Peyer's patch (tissue), 4 donors: ENCODE data around the gene KCNQ1OT1. TPM values are rescaled to one million over a fixed set of nuclear protein-coding genes. Genes with fewer than 3 reads are reported as not detected.

ENCODE experiments used
- DNase-seq, 3 donors: peaks; one replicate each; pipeline ENCODE4 v3.0.0-alpha.2; 2017 to 2019
- H3K27ac ChIP-seq, 4 donors: fragments of 200-600 bp; sonication (generic); one replicate each; pipeline ENCODE4 v1.5.1; 2016 to 2019
- H3K27me3 ChIP-seq, 2 donors: fragments of 200-600 bp; sonication (generic); one replicate each; pipeline ENCODE4 v1.5.1; 2019
- H3K36me3 ChIP-seq, 3 donors: fragments of 200-600 bp; sonication (generic); one replicate each; pipeline ENCODE4 v1.5.1; 2016 to 2019
- H3K4me1 ChIP-seq, 4 donors: fragments of 200-600 bp; sonication (generic); one replicate each; pipeline ENCODE4 v1.5.1; 2016 to 2019
- H3K4me3 ChIP-seq, 4 donors: fragments of 200-600 bp; sonication (generic); 1 replicate in 3 of 4; 2 replicates in 1 of 4; pipeline ENCODE4 v1.5.1; 2016 to 2019; ENCODE audit warnings: mild to moderate bottlenecking in 1 of 4
- H3K9me3 ChIP-seq, 4 donors: fragments of 200-600 bp; sonication (generic); one replicate each; pipeline ENCODE4 v1.5.1; 2016 to 2019; ENCODE audit warnings: mild to moderate bottlenecking in 1 of 4
- POLR2A ChIP-seq, 2 donors: fragments of 450-650 bp; IDR thresholded peaks; one replicate each; pipeline ENCODE4 v1.5.1; 2017; ENCODE audit warnings: antibody characterized with exemption in 2 of 2, mild to moderate bottlenecking in 2 of 2, moderate library complexity in 2 of 2
- total RNA-seq, 4 donors: library from RNA; depleted of rRNA; stranded (reverse); fragments of >200 nt; gene quantifications; one replicate each; pipeline ENCODE4 v1.1.0, GENCODE V29; 2016
- TF ChIP-seq, protein P1 (sequence below), 6 experiments: fragments of 450-650 bp in 4 of 6; fragments of 200-600 bp in 2 of 6; sonication (generic) in 1 of 6; IDR thresholded peaks; one replicate each; pipeline ENCODE4 v1.5.1; 2017 to 2019; ENCODE audit warnings: antibody characterized with exemption in 6 of 6, mild to moderate bottlenecking in 3 of 6, moderate library complexity in 1 of 6

The KCNQ1OT1 gene
- total RNA-seq, 4 donors from 2014 or later: 3.2 to 6.2 (median 4.5) TPM

DNA sequence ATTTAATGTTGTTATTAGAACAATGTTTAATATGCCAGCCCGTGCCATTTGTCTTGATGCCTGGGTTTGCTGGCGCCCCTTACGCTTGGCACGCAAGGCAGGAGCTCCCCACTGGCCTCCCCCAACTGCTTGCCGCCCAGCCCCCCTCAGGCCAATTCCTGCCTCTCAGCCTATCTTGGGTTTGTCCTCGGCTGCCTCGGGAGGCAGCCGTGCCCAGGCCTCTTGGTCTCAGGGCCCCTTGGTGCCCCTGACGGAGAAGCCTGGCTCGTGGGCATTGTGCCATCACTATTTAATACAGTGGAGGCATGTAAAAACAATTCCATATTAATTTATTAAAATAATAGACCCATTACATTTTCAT is 119.8 kb downstream of the KCNQ1OT1 start:
- H3K36me3 ChIP-seq: no peaks in the 10 kb centered on the region
- H3K4me3 ChIP-seq: no peak overlapping the region
- H3K27ac ChIP-seq: no peak overlapping the region
- peaks cover 0 to 8% (median 0%) of the 10 kb centered on the region in 4 donors for H3K4me1 ChIP-seq
- no peaks in the 10 kb centered on the region for H3K27me3 ChIP-seq
- H3K9me3 ChIP-seq: no peaks in the 10 kb centered on the region
- DNase-seq: peak in 2 of 3 donors; percentile 14 to 24
- TF ChIP-seq, protein P1, sequence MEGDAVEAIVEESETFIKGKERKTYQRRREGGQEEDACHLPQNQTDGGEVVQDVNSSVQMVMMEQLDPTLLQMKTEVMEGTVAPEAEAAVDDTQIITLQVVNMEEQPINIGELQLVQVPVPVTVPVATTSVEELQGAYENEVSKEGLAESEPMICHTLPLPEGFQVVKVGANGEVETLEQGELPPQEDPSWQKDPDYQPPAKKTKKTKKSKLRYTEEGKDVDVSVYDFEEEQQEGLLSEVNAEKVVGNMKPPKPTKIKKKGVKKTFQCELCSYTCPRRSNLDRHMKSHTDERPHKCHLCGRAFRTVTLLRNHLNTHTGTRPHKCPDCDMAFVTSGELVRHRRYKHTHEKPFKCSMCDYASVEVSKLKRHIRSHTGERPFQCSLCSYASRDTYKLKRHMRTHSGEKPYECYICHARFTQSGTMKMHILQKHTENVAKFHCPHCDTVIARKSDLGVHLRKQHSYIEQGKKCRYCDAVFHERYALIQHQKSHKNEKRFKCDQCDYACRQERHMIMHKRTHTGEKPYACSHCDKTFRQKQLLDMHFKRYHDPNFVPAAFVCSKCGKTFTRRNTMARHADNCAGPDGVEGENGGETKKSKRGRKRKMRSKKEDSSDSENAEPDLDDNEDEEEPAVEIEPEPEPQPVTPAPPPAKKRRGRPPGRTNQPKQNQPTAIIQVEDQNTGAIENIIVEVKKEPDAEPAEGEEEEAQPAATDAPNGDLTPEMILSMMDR (IDR thresholded peaks at IDR 0.05): no peak
- no peak for TF ChIP-seq POLR2A (IDR thresholded peaks at IDR 0.05)

DNA sequence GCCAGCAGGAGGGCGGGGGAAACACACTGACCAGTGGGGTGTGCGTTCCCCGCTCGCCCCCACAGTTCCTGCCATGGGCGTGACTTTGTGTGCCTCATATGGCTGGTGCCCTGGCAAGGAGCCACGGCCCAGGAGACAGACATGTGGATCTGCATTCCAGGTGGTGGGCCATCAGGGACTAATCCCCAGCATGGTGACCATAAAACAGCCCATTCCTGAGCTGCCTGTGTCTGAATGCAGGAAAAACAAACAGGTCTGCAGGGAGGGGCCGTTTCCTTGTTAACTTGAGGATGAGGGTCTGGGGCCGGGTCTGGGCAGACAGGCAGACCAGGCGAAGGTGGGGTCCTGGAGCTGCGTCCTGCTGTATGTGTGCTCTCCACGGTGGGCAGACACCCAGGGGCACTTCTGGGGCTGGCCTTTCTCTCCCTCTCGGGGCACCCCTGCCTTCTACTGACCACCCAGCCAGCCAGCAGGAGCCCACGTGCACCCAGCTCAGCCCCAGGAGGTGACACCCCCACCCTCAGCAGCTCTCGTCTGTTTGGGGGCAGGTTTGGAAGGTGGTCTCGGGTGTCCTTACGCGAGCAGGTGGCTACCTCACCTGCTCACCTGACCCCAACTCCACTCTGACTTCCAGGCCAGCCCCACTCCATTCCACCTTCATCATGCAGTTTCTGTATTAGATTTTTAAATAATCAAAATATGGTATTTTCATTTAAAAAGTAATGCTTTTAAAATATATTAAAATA is 120.3 kb downstream of the KCNQ1OT1 start:
- H3K36me3 ChIP-seq: no peaks in the 10 kb centered on the region
- no peak overlapping the region for H3K27ac ChIP-seq
- H3K4me1 ChIP-seq: peaks cover 0 to 13% (median 0%) of the 10 kb centered on the region in 4 donors
- H3K4me3 ChIP-seq: no peak overlapping the region
- no peaks in the 10 kb centered on the region for H3K27me3 ChIP-seq
- DNase-seq: peak; percentile 15 to 48 (median 45)
- no peaks in the 10 kb centered on the region for H3K9me3 ChIP-seq
- TF ChIP-seq, protein P1 (IDR thresholded peaks at IDR 0.05): no peak
- no peak for TF ChIP-seq POLR2A (IDR thresholded peaks at IDR 0.05)

DNA sequence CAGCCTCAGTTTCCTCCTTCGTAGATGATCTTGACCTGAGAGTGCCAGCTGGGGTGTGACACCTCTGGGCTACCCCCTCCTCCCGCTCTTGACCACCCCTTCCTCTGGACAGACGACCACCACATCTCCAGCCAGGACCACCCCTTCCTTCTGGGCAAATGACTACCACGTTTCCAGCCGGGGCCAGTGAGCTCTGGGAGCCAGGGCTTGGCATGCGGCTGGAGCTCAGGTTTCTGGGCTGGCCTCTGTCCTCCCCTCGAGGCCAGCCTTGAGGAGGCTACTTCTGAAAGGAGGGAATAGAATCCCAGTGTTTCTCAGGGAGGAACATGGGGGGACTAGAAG is 120.9 kb downstream of the KCNQ1OT1 start:
- TF ChIP-seq, protein P1 (IDR thresholded peaks at IDR 0.05): no peak
- Histone ChIP-seq H3K4me1 (peaks cover 0 to 13% (median 0%) of the 10 kb centered on the region in 4 donors), H3K27ac (no peak overlapping the region), H3K36me3 (no peaks in the 10 kb centered on the region), H3K9me3 (no peaks in the 10 kb centered on the region), H3K4me3 (no peak overlapping the region), H3K27me3 (no peaks in the 10 kb centered on the region)
- DNase-seq: peak in 2 of 3 donors; percentile 9 to 38

DNA sequence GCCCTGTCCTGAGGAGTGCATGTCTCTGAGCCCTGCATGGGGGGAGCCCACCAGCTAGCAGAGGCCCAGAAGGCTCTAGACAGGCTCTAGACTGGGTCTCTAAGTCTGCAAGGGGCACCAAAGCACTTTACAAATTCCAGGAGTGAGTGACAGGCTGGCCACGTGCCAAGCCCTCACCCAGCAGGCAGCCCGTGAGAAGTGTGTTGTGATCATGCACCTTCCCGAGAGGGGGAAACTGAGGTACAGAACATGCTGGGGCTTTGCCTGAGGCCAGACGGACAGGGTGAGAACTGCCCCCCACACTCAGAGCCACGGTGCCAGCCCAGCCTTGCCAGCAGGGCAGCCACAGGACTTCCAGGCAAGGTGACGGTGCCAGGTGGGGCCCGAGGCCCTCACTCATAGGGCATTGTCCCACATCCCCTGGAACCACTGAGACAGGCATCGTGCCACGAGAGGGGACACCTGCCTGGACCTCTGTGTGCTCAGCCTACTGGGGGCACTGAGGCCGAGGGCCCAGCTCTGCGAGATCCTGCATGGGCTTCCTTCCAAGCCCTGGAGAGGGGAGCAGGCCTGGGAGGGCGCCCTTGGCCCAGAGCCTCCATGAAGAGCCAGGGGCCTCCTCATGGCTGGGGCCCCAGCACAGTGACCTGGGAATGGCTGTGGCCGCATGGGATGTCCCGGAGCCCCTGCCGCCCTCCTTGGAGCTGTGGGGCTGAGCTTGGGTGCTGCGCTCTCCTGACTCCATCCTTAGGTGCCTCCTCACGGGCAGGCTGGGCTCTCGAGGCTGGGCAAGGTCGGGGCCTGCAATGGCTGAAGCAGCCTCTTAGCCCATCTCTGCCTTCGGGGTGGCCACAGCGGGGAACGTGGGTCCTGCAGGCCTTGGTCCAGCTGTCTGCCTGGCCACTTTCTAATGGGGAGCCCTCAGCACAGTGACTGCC is 121.5 kb downstream of the KCNQ1OT1 start:
- no peak overlapping the region for H3K27ac ChIP-seq
- no peak overlapping the region for H3K4me3 ChIP-seq
- H3K4me1 ChIP-seq: peaks cover 0 to 13% (median 0%) of the 10 kb centered on the region in 4 donors
- no peak for TF ChIP-seq POLR2A (IDR thresholded peaks at IDR 0.05)
- TF ChIP-seq, protein P1 (IDR thresholded peaks at IDR 0.05): no peak
- H3K9me3 ChIP-seq: no peaks in the 10 kb centered on the region
- no peaks in the 10 kb centered on the region for H3K36me3 ChIP-seq
- no peaks in the 10 kb centered on the region for H3K27me3 ChIP-seq
- DNase-seq: peak; percentile 6 to 44 (median 36)

- Histone ChIP-seq H3K27ac (no peak overlapping the region), H3K4me1 (peaks cover 0 to 13% (median 0%) of the 10 kb centered on the region in 4 donors), H3K9me3 (no peaks in the 10 kb centered on the region), H3K27me3 (no peaks in the 10 kb centered on the region), H3K36me3 (no peaks in the 10 kb centered on the region), H3K4me3 (no peak overlapping the region)
- TF ChIP-seq, protein P1 (IDR thresholded peaks at IDR 0.05): no peak
- TF ChIP-seq POLR2A (IDR thresholded peaks at IDR 0.05): no peak
- peak; percentile 7 to 53 (median 52) for DNase-seq
These were observed 122.5 kb downstream of the KCNQ1OT1 start for GRCh38 chr11:2577031-2577990.
